CD1c-positive myeloid dendritic cell (primary cell): ENCODE data around the gene ADCK1.
A peak's percentile ranks its signal among the peaks of the same experiment; 100 is the strongest.
"Not testable (repeated sequence)": the region's sequence is repeated elsewhere in the genome, so short reads cannot be mapped to it uniquely, and the experiment has no call there.

Experiments used
- DNase-seq: peaks from one replicate; pipeline ENCODE4 v3.0.0-alpha.2; 2016; ENCODE audit errors: extremely low spot score

Gene ADCK1

DNA sequence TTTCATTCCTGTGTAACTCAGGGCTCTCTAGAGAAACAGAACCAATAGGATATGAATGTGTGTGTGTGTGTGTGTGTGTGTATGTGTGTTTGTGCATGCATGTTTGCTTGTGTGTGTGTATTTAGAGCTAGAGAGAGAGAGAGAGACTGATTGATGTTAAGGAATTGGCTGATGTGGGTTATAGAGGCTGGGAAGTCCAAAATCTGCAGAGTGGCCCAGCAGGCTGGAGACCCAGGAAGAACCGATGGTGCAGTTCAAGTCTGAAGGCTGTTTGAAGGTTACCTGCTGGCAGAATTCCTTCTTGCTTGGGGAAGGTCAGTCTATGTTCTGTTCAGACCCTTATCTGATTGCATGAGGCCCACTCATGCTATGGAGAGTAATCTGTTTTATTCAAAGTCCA lies 64.7 kb downstream of the ADCK1 start:
- DNase-seq, result no peak

DNA sequence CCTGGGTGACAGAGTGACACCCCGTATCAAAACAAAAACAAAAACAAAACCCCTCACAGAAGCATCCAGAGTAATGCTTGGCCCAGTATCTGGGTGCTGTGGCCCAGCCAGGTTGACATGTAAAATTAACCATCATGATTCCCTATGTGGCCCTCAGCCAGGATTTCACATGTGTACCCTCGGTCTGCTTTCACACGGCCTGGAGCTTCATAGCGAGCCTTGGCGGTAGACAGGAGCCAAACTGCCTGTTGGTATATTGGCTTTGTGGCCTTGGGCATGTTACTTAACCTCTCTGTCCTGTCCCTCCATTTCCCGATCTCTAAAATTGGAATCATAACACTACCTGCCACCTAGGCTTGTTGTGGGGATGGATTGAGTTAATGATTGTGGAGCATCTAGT lies 65.5 kb downstream of the ADCK1 start:
- DNase-seq, result no peak

DNA sequence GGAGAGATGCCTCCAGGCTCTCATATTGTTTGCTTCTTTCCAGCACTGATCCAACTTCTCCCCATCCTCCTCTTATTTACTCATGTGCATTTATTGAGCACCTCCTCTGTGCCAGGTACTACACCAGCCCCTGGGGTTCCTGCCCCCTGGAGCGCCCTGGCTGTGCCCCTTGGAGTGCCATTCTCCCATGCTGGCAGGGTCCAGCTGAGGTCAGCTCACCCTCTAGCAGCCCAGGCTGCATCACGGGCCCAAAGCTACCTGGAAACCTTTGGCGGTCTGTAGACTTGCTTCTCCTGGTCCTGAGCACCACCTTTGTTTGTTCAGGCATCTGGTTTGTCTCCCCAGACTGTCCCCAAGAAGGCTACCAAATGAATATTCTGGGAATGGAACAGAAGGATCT lies 67.0 kb downstream of the ADCK1 start:
- no peak for DNase-seq

DNA sequence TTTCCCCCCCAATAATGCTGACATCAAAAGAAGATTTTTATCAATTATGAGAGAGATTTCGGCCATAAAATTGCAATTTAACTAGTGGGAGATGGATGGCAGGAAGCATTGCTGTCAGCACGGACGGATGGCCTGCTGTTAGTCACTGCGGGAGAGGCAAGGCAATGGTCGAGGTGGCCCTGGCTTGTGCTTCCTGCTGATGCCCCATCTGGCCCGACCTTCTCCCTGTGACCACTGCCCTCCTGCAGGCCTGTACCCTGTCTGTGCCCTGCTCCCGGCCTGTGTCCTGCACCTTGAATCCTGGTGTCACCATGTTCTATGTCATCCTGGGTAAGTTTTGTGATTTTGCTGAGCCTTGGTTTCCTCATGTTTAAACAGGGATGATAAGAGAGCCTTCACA lies 67.6 kb downstream of the ADCK1 start:
- no peak for DNase-seq

DNA sequence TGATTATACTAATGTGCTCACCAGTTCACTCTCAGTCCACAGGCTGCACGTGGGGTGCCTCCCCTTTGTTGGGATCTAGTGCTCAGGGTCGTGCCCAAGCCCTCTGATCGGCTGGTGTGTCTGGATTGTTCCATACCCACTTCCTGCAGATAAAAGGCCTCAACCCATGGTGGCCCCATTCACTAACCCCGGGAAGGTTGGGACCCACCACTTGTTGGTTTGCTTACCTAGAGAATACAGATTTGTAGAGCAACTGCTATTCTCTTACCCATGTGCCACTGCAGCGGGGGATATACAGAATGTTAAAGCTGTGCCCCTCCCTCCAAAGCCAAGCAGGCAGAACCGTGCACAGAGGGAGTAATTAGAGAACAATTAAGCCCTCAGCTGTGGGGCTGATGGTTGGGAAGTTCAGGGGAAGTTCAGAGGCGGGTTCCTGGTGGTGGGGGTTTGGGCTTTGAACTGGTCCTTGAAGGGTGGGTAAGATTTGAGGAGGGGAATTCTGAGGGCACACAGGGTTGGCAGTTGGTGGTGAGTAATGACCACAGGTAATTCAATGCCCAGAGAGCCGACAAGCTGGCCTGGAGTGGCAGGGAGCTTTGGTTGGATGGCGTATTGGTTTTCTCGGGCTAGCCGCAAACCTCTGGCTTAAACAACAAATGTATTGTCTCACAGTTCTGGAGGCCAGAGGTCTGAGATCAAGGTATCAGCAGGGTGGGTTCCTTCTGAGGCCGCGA lies 68.8 kb downstream of the ADCK1 start:
- DNase-seq, result no peak

DNA sequence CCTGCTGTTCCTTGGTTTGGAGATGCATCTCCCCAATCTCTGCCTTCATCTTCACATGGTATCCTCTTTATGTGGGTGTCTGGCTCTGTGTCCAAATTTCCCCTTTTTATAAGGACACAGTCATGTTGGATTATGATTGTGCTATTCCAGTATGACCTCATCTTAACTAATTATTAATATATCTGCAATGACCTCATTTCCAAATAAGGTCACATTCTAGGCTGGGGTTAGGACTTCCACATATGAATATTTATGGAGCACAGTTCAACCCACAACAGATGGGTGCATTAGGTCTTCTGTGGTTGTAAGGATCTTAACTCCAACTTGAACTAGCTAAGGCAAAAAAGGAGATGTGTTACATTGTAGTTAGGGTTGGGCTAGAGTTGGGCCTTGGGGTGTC lies 69.4 kb downstream of the ADCK1 start:
- DNase-seq, result peak; percentile 27

DNA sequence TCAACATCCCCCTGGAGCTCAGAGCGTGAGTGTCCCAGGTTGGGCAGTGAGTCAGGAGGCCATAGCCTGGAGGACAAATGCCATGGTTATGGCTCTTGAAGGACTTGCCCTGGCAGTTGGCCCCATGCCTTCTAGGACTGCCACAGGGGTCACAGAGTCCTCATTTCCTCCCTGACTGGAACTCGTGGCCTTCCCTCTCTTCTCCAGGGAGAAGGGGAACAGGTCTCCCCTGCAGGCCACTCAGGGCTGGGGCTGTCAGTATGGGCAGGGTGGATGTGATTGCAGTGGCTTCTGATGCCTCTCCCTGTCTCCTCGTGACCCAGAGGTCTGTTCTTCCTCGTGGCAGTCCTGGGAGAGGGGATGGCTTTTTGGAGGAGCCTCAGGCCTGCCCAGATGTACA lies 70.7 kb downstream of the ADCK1 start:
- no peak for DNase-seq

DNA sequence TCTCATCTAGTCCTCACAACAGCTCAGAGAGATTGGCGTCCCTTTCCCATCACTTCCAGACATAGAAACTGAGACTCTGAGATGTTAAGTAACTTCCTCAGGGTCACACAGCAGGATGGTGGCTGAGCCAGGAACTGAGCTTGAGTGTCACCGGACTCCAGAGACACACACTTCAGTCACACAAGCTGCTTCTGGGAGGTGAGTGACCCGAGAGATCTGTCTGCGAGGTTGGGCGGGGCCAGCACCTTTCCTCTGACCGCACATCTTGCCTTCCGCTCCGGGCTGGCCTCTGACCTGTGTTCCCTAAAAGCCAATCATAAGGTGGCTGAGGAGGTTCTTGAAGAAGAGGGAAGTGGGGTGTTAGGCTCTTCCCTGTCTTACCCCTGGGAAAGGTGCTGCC lies 72.2 kb downstream of the ADCK1 start:
- no peak for DNase-seq

DNA sequence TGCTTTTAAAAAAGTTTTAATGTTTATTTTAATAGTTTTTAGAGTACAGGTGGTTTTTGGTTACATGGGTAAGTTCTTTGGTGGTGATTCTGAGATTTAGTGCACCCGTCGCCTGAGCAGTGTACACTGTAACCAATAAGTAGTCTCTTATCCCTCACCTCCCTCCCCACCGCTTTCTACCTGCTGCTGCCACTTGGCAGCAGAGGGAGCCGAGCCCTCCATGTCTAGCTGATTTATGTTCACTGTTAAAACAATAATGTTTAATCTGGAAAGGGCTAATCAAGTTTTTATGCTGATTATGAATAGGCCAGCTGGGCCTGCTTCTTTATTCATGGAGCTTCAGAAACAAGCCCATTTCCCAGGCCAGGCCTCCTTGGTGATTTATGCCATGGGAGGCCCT lies 73.1 kb downstream of the ADCK1 start:
- DNase-seq, result no peak

DNA sequence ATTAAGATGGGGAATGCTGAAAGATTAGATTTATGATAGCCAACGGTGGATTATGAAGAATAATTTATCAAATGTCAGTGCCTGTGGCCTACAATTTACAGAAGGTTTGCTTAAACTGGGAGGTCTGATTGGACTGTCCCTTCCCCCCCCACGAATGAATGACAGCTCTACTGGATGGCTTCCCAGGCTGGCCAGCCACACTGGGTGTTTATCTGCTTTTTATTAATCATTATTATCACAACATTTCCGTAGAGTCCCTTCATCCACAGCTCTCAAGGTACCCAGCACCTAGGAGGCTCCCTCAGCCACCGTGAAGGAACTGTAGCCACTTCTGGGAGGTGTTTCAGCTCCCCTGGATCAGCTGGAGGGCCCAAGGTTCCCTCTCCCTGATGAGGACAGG lies 78.9 kb downstream of the ADCK1 start:
- no peak for DNase-seq

DNA sequence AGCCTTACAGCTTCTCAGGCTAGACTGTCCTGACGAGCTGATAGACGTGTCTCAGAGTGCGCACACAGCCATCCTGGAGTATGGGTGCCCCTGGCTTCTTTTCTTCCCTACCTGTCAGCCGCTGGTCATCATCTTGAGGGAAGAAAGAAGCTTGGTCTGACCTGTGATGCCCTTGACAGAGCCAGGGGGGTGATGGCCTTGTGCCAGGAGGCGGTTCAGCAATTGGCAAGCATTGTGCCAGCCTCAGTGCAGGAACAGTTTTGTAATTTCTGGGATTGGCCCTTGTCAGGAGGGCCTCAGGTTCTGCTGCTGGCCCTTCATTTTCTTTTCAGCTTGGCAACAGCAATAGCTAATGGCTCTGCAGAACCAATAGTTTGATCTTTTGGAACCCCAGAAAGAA lies 80.1 kb downstream of the ADCK1 start:
- DNase-seq, result no peak

DNA sequence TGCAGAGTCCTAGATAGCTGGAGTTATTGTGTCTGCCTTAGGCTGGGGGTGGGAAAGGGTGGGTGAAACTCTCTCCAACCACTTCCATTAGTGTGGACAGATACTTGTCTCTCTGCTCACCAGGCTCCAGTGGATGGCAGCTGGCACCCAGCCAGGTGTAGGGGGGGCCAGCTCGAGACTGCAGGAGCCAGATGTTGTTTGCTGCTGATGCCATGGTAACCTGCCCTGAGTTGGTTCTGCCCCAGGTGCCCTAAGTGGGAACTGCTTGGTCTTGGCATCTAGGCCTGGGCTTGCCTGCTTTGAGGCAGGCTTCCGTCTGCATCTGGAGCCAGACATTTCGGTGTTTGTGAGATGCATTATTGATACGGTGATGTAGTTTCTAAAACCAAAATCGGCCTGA lies 82.2 kb downstream of the ADCK1 start:
- no peak for DNase-seq

DNA sequence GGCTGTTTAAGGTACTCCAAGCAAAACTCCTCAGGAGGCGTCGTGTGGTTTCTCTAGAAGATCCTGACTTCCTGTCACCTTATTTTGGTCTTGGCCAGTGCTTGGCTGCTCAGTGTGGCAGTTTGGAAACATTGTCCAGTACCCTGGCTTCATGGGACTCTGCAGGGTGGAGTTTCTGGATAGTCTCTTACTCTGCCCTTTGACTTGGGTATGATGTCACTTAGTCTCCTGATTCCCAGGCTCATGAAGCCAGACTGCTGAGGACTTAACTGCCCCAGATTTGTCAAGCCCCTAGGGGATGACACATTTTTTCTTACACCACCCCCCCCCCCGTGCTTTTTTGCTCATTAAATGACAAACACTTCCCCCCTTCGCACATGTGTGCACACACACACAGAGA lies 82.7 kb downstream of the ADCK1 start:
- DNase-seq, result no peak

DNA sequence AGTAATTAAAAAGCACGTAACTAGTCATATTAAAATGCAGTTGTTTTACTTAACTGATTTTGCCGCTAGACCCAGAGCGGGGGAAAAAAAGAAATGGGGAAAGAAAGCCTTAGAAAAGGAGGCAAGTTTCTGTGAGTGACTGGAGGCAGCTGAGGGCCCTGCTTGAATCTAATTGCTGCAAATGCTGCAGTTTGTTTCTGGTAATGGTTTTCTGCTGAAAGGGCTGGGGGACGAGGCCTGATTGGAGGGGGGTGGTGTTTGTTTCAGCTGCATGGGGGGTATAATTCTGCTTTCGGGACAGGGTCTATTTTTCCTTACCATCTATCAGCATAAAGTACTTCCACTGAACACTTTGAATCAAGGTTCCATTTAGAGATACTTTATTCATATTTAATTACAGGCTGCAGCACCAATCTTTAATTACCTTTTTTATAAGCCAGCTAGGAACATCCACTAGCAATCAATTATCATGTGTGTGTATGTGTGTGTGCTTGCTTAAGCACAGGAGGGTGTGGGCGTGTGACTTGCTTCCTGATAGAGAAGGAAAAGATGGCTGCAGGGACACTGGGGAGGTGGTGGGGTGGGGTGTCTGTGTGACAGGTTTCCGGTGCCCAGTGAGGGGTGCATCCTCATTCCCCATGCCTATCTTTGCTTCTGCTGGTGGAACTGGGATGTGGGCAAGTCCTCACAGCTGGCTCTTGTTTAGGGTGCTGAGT lies 83.4 kb downstream of the ADCK1 start:
- no peak for DNase-seq

DNA sequence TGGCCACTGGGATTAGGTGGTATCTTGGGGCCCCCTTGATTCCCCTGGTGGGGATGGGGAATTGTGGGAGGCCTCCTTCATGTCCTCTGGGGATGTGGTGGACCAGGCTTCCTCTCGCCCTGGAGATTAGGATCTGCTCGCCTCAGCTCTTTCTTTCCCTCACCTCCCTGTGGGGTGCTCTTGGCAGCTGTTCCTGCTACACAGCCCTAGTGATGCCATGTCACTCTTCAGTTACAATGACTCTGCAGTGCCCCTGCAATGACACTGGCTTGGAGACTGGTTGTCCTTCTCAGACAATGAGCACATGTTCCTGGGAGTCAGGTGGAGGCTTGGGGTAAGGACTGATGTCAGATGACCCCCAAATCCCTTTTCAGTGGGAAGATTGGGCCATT lies 83.9 kb downstream of the ADCK1 start:
- DNase-seq, result no peak

DNA sequence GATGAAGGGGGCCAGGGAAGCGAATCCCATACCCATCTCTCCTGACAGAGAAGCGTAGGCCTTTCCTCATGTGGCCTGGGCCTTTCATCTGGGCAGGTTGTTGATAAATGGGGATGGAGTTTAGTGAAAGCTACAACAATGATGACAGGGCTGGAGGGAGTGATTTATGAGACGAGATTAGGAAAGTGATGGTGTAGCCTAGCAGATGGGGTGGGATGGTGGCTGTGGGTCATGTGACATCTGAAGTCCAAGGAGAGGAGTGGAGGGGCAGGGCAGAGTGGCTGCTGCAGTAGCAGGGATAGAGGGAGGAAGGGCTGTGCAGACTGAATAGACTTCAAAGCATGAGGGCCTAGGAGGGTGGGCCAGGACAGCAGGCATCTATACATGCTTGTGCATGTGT lies 85.5 kb downstream of the ADCK1 start:
- DNase-seq, result no peak

DNA sequence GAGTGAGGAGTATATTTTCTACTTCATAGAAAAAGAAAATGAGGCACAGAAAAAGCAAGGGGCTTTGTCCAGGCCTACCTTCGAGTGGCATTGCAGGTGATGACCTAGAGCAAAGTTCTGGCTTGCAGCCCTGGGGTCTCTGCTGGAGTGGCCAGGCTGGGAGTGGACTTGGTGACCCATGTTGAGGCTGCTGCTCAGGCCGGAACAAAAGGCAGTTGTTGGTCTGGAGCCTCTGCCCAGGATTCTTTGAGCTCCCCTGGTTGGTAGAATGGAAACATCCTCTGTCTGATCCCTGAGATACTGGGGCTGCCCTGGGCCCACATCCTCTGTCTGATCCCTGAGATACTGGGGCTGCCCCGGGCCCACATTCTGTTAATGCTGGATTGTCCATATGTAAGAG lies 86.1 kb downstream of the ADCK1 start:
- DNase-seq, result no peak

DNA sequence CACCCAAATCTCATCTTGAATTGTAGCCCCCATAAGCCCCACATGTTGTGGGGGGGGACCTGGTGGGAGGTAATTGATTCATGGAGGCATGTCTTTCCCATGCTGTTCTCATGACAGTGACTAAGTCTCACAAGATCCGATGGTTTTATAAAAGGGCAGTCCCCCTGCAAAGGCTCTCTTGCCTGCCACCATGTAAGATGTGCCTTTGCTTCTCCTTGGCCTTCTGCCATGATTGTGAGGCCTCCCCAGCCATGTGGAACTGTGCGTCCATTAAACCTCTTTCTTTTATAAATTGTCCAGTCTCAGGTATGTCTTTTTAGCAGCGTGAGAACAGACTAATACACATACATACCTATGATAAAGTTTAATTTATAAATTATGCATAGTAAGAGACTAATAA lies 89.0 kb downstream of the ADCK1 start:
- not testable (repeated sequence) for DNase-seq

DNA sequence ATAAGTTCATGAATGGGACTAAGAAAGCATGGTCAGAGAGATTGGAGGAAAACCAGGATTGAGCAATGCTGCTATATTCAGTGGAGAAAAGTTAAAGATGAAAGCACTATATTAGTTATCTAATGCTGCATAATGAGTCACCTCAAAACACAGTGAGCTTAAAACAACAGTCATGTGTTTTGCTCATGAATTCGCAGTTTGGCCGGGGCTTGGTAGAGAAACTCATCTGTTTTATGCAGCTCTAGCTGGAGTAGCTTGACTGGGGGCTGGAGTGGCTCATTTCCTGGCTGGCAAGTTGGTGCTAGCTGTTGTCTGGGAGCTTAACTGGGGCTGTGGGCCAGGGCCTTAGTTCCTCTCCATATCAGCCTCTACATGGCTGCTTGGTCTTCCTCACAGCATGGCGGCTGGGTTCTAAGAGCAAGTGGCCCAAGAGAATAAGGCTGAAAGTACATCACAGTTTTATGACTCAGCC lies 90.1 kb downstream of the ADCK1 start:
- no peak for DNase-seq

DNA sequence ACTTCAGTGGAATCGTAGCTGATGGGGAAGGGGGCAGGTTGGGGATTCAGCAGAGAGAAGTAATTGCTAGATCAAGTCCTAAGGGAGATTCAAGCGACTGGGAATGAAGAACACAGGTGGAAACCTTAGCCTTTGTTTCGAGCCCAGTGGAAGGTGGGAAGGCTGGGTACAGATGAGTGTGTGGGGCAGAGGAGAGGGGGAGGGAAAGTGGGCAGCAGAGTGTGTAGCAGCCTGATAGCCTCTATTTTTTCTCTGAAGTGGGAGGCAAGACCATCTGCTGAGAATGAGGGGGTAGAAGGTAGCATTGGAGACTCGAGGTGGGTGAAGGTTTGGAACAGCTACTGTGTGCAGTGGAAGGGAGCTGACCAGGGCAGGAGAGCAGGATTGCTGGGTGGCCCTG lies 91.0 kb downstream of the ADCK1 start:
- no peak for DNase-seq

DNA sequence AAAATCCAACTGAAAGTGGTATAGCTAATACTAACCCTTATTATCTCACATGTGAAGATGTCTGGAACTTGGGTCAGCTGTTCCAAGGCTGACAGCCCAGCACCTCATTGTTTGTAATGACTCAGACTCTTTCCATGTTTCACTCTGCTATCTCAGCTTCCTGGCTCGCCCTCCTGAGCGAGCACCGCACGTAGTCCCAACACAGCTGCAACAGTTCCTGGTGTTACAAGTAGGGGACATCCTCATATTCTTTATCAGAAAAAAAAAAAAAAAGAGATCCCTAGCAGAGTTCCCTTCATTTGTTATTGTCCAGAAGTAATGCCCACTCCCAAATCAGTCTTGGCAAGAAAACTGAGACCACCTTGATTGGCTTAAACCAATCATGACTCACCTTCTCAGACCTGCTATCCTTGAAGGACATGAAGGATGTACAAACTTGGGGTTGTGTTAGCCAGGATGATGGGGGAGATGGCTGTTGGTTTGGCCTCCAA lies 92.5 kb downstream of the ADCK1 start:
- DNase-seq, result no peak

DNA sequence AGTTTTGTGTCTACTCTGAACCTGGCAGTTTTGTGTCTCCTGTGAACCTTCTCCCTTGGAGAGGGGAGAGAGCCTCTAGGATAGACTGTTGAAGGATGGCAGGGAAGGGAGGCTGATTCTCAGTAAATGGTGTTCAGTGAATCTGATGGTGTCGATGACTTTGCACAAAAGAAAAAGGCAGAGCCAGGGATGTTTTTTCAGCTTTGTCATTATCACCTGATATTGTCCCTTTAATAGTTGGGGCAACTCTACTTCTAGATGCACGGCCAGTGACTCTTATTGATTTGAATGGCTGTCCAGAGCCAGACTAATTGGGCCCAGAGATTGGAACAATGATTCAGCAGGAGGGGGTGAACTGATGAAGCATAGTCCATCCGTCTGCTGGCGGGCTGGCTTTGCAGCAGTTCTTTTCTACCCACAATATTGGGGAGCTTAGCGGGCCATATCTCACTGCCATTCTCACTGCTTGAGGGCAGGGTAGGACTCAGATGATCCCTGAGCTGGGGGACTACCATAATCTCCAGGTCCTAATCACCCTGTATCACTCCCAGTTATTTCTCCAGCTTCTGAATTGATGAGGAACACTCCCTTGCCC lies 93.1 kb downstream of the ADCK1 start:
- no peak for DNase-seq

DNA sequence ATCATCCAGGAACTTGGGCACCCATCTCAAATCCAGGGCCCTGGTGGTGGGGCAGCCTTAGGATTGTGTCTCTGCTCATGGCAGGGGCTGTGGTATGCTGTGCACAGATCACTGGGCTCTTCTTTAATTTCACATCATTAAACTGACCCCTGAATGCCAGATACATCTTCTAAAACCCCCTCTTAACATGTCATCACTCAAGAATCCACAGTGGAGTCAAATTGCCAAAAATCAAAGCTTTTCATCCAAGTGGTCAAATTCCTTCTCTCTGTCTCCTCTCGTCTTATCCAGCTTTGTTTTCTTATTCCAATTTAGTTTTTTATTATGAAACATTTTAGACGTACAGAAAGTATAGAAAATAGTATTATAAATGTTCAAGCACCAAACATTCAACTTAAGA lies 97.5 kb downstream of the ADCK1 start:
- DNase-seq, result no peak
